OCI-LY7 (cell line): ENCODE results near the gene NCF2. TPM values are rescaled to one million over a fixed set of nuclear protein-coding genes. Genes with fewer than 3 reads are reported as not detected.

ENCODE experiments used
- BruUV-seq: library from RNA; stranded (reverse); fragments of 400-500 nt; replicated peaks from 2 replicates; lab custom pipeline; 2021; lab: Mats Ljungman, UMichigan
- CTCF ChIA-PET: fragments of 300-600 bp; sonication (Branson Sonifier 250); formaldehyde crosslinking; loops from one replicate; lab custom pipeline; 2022; ENCODE audit warnings: antibody characterized with exemption; ENCODE audit not compliant: unreplicated experiment; lab: Charles Lee
- POLR2A ChIA-PET: fragments of 300-600 bp; sonication (Branson Sonifier 250); formaldehyde crosslinking; loops from one replicate; lab custom pipeline; 2022; ENCODE audit warnings: antibody characterized with exemption; lab: Charles Lee
- DNase-seq: peaks from one replicate; pipeline ENCODE4 v3.0.0-alpha.2; 2015; ENCODE audit warnings: low spot score
- H2AFZ ChIP-seq: fragments of 200-600 bp; sonication (generic), shearing (Covaris generic); 2 replicates; pipeline ENCODE4 v1.6.1; 2014; ENCODE audit warnings: mild to moderate bottlenecking, antibody characterized with exemption, low read length, moderate library complexity
- H3K27ac ChIP-seq: fragments of 200-600 bp; sonication (generic); 2 replicates; pipeline ENCODE4 v1.5.1; 2014; ENCODE audit warnings: mixed run types, low read depth, mild to moderate bottlenecking, moderate library complexity, low read length, inconsistent platforms; ENCODE audit not compliant: poor library complexity, severe bottlenecking
- H3K36me3 ChIP-seq: fragments of 200-600 bp; sonication (generic); 2 replicates; pipeline ENCODE4 v1.6.1; 2014; ENCODE audit warnings: mild to moderate bottlenecking, antibody characterized with exemption, low read length, moderate library complexity, mixed read lengths; ENCODE audit not compliant: insufficient read depth
- H3K4me1 ChIP-seq: fragments of 200-600 bp; sonication (generic); 2 replicates; pipeline ENCODE4 v1.5.1; 2014; ENCODE audit warnings: mild to moderate bottlenecking, low read length; ENCODE audit not compliant: insufficient read depth, poor library complexity, severe bottlenecking
- H3K4me2 ChIP-seq: fragments of 200-600 bp; sonication (generic); 2 replicates; pipeline ENCODE4 v1.6.1; 2014; ENCODE audit warnings: mild to moderate bottlenecking, low read length
- H3K4me3 ChIP-seq: fragments of 200-600 bp; sonication (generic); 2 replicates; pipeline ENCODE4 v1.5.1; 2014; ENCODE audit warnings: mild to moderate bottlenecking, low read depth, low read length; ENCODE audit not compliant: poor library complexity, severe bottlenecking
- H3K79me2 ChIP-seq: fragments of 200-600 bp; sonication (generic); 2 replicates; pipeline ENCODE4 v1.6.1; 2016; ENCODE audit warnings: low read depth, mild to moderate bottlenecking, low read length, moderate library complexity, mixed read lengths; ENCODE audit not compliant: insufficient read depth
- H3K9me2 ChIP-seq: fragments of 200-600 bp; sonication (generic); 2 replicates; pipeline ENCODE4 v1.6.1; 2016; ENCODE audit warnings: mild to moderate bottlenecking, low read length, mixed read lengths; ENCODE audit not compliant: insufficient read depth
- H3K9me3 ChIP-seq: fragments of 200-600 bp; sonication (generic); 2 replicates; pipeline ENCODE4 v1.6.1; 2014; ENCODE audit warnings: mild to moderate bottlenecking, mixed run types, low read length, mixed read lengths
- H4K20me1 ChIP-seq: fragments of 200-600 bp; sonication (generic); 2 replicates; pipeline ENCODE4 v1.6.1; 2014; ENCODE audit warnings: mild to moderate bottlenecking, antibody characterized with exemption, low read length, moderate library complexity, mixed read lengths; ENCODE audit not compliant: insufficient read depth
- CTCF ChIP-seq: fragments of 200-600 bp; sonication (generic); conservative IDR thresholded peaks from 2 replicates; pipeline ENCODE4 v1.5.1; 2014; ENCODE audit warnings: mild to moderate bottlenecking, antibody characterized with exemption, low read length, moderate library complexity, mixed read lengths
- EZH2phosphoT487 ChIP-seq: fragments of 200-600 bp; sonication (generic); IDR thresholded peaks from 2 replicates; pipeline ENCODE4 v1.6.1; 2018; ENCODE audit warnings: low read depth, borderline replicate concordance, mild to moderate bottlenecking, mixed run types, antibody characterized with exemption, low read length, moderate library complexity, mixed read lengths
- intact Hi-C: fragments of 100-400 bp; cut with micrococcal nuclease; formaldehyde crosslinking; loops from one replicate; pipeline ENCODE4 v1.10.0; 2022; ENCODE audit not compliant: unreplicated experiment
- total RNA-seq, 2 experiments: library from RNA; depleted of rRNA in 1 of 2; stranded (reverse); fragments of >200 nt in 1 of 2; shearing (Covaris generic) in 1 of 2; gene quantifications; 2 replicates each; pipeline ENCODE4 v1.2.3, GENCODE V29; 2014 to 2022

Gene NCF2
- total RNA-seq, 2 experiments from 2014 or later, result 4.0 to 17.4 TPM

- Histone ChIP-seq H2AFZ (no peak overlapping the region), H4K20me1 (no peaks in the 10 kb centered on the region), H3K4me2 (no peak overlapping the region), H3K9me2 (no peaks in the 10 kb centered on the region), H3K27ac (no peak overlapping the region), H3K79me2 (no peaks in the 10 kb centered on the region), H3K9me3 (no peaks in the 10 kb centered on the region), H3K4me1 (peaks cover 8% of the 10 kb centered on the region), H3K36me3 (no peaks in the 10 kb centered on the region), H3K4me3 (no peak overlapping the region)
- ChIA-PET CTCF (no interaction called here), POLR2A (interaction anchor here (0.7 to 1.5 kb wide), 4 partner anchors 8 to 919 kb away, joined by 3 to 6 read pairs (median 4); partner anchors contain the start of gene NCF2)
- TF ChIP-seq EZH2phosphoT487 (no peak), CTCF (no peak)
- no TSS peak for BruUV-seq
- DNase-seq, result no peak
- intact Hi-C loops, result no loop called here
These were observed 8.1 kb upstream of the NCF2 start for GRCh38 chr1:183598386-183598785.

DNA sequence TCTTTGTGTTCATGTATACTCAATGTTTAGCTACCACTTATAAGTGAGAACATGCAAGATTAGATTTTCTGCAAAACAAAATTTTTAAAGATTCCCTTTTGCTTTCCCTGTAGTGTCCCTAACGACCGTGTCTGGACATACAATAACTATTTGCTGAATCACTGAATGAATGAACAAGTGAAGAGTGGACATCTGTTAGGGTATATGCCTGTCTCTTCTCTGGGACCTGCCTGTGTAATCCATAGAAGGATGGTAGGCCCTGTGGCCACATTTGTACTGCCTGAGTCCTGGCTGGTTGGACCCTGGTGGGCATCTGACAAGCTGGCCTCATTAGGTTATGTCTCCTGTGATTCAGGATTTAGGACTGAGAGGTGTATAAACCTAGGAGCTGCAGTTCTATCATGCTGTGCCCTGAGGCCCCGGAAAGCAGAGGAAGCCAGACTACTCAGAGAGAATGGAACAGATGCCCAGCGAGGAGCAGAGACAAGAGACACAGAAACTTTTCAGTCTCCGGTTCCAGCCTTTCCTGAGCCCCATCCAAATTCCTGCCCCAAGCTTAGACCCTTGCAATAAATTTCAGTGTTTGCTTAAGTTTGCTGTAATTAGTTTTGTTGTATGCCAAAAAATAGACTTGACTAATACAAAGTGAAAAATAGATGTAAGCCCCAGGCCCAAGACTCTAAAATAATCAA lies 7.5 kb upstream of the NCF2 start:
- Histone ChIP-seq H3K36me3 (no peaks in the 10 kb centered on the region), H3K27ac (no peak overlapping the region), H3K4me1 (peaks cover 14% of the 10 kb centered on the region), H3K9me2 (no peaks in the 10 kb centered on the region), H2AFZ (no peak overlapping the region), H3K4me3 (no peak overlapping the region), H4K20me1 (no peaks in the 10 kb centered on the region), H3K4me2 (no peak overlapping the region), H3K79me2 (no peaks in the 10 kb centered on the region), H3K9me3 (no peaks in the 10 kb centered on the region)
- no peak for DNase-seq
- ChIA-PET CTCF (no interaction called here), POLR2A (interaction anchor here (1.3 to 1.5 kb wide), 2 partner anchors 10 to 121 kb away, joined by 3 to 4 read pairs; no protein-coding TSS in a partner anchor)
- no TSS peak for BruUV-seq
- TF ChIP-seq CTCF (no peak), EZH2phosphoT487 (no peak)
- intact Hi-C loops, result no loop called here

DNA sequence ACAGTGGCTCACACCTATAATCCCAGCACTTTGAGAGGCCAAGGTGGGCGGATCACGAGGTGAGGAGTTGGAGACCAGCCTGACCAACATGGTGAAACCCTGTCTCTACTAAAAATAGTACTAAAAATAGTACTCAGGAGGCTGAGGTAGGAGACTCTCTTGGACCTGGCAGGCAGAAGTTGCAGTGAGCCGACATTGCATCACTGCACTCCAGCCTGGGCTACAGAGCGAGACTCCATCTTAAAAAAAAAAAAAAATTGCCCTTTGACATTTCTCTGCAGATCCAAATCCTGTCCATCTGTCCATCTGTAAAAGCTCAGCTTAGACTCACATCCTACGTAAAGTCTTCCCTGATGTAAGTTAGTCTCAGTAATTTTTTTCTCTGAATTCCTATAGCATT lies 6.2 kb upstream of the NCF2 start:
- CTCF ChIA-PET, result no interaction called here
- POLR2A ChIA-PET, result no interaction called here
- no peak for DNase-seq
- no peak overlapping the region for H3K27ac ChIP-seq
- H3K4me1 ChIP-seq, result peaks cover 27% of the 10 kb centered on the region
- H4K20me1 ChIP-seq, result no peaks in the 10 kb centered on the region
- no peak overlapping the region for H3K4me3 ChIP-seq
- no peaks in the 10 kb centered on the region for H3K9me2 ChIP-seq
- no peak for TF ChIP-seq CTCF
- no peak for TF ChIP-seq EZH2phosphoT487
- no peak overlapping the region for H3K4me2 ChIP-seq
- H3K36me3 ChIP-seq, result no peaks in the 10 kb centered on the region; the same call in 1 of the 2 replicates
- BruUV-seq, result no TSS peak
- H3K9me3 ChIP-seq, result no peaks in the 10 kb centered on the region
- intact Hi-C loops, result no loop called here
- no peak overlapping the region for H2AFZ ChIP-seq
- no peaks in the 10 kb centered on the region for H3K79me2 ChIP-seq
